Fibroblast of pulmonary artery (primary cell): Measurements from ENCODE around the gene PDHB.
A peak's percentile ranks its signal among the peaks of the same experiment; 100 is the strongest.

Source experiments
- DNase-seq: peaks from one replicate; pipeline ENCODE4 v3.0.0-alpha.2; 2010; ENCODE audit warnings: low read depth
- H3K4me3 ChIP-seq: replicated peaks from 2 replicates; pipeline ENCODE4 v1.5.1; 2011; ENCODE audit warnings: low read depth, mild to moderate bottlenecking, control low read depth, low read length, moderate library complexity
- CTCF ChIP-seq: IDR thresholded peaks from 2 replicates; pipeline ENCODE4 v1.5.1; 2011; ENCODE audit warnings: mild to moderate bottlenecking, control low read depth, low read length, inconsistent platforms; ENCODE audit errors: missing control alignments

Gene PDHB

GRCh38 chr3:58424613-58425012 lies 9.0 kb downstream of the PDHB start:
- no peak for TF ChIP-seq CTCF
- H3K4me3 ChIP-seq, result no peak overlapping the region
- no peak for DNase-seq

GRCh38 chr3:58422756-58423325 lies 10.8 kb downstream of the PDHB start:
- no peak overlapping the region for H3K4me3 ChIP-seq
- DNase-seq, result peak; percentile 55
- peak; percentile 31 for TF ChIP-seq CTCF

- no peak overlapping the region for H3K4me3 ChIP-seq
- TF ChIP-seq CTCF, result no peak
- no peak for DNase-seq
Measured at GRCh38 chr3:58421004-58421403, 12.6 kb downstream of the PDHB start.

GRCh38 chr3:58419780-58420507 lies 13.7 kb downstream of the PDHB start:
- H3K4me3 ChIP-seq, result no peak overlapping the region
- TF ChIP-seq CTCF, result no peak
- peak; percentile 46 for DNase-seq

GRCh38 chr3:58418227-58418626 lies 15.4 kb downstream of the PDHB start:
- H3K4me3 ChIP-seq, result no peak overlapping the region
- no peak for TF ChIP-seq CTCF
- DNase-seq, result no peak

GRCh38 chr3:58417075-58417474 lies 16.6 kb downstream of the PDHB start:
- no peak for TF ChIP-seq CTCF

GRCh38 chr3:58416191-58416590 lies 17.4 kb downstream of the PDHB start:
- DNase-seq, result no peak
- no peak for TF ChIP-seq CTCF
- H3K4me3 ChIP-seq, result no peak overlapping the region

More at GRCh38 chr3:58417075-58417474, 16.6 kb downstream of the PDHB start:
- DNase-seq, result no peak
- H3K4me3 ChIP-seq, result no peak overlapping the region
